ENCODE results near the gene PDCL2.
"Not testable (repeated sequence)": the region's sequence is repeated elsewhere in the genome, so short reads cannot be mapped to it uniquely, and the experiment has no call there.

Gene PDCL2, protein sequence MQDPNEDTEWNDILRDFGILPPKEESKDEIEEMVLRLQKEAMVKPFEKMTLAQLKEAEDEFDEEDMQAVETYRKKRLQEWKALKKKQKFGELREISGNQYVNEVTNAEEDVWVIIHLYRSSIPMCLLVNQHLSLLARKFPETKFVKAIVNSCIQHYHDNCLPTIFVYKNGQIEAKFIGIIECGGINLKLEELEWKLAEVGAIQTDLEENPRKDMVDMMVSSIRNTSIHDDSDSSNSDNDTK

DNA sequence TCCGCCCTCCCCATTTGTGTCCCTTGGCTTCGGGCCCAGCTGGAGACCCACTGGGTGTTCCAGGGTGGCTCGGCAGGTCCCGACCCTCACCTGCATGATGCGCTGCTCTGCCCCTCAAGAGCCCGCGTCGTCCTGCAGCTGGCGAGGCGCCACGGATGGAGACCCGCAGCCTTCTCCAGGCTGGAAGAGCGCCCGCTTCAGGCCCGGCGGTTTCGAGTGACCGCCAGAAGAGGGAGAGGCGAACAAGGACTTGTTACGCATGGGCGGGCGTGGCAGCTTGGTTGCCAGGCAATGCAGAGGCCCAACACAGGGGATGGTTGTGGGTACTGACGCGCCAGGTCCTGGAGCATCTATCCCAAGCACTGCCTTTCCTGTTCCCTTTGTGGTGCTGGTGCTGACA is at the start of gene PDCL2:
TSS of gene PDCL2 (minus strand) at position 232 of the 400 bp plus-strand sequence. CDS start at position 96, 136 bp downstream.
- no peak for DNase-seq

- no peak for DNase-seq
These were observed 45.3 kb upstream of the PDCL2 start for GRCh38 chr4:55637272-55637820.

DNA sequence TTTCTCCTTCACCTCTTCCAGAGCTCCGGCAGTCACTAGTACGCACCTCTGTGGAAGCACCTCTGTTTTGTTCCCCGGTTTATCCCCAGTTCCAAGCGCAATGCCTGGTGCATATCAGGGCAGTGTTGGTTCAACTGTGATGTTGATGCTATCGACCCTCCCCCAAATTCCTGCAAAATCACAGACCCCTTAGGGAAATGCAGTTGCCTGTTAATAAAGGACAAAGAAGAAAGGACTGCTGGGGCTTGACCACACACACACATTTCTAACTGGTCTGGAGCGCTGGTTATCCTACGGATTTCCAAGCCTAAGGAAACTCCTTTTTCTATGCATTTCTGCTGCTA is 44.6 kb upstream of the PDCL2 start:
- DNase-seq: no peak

DNA sequence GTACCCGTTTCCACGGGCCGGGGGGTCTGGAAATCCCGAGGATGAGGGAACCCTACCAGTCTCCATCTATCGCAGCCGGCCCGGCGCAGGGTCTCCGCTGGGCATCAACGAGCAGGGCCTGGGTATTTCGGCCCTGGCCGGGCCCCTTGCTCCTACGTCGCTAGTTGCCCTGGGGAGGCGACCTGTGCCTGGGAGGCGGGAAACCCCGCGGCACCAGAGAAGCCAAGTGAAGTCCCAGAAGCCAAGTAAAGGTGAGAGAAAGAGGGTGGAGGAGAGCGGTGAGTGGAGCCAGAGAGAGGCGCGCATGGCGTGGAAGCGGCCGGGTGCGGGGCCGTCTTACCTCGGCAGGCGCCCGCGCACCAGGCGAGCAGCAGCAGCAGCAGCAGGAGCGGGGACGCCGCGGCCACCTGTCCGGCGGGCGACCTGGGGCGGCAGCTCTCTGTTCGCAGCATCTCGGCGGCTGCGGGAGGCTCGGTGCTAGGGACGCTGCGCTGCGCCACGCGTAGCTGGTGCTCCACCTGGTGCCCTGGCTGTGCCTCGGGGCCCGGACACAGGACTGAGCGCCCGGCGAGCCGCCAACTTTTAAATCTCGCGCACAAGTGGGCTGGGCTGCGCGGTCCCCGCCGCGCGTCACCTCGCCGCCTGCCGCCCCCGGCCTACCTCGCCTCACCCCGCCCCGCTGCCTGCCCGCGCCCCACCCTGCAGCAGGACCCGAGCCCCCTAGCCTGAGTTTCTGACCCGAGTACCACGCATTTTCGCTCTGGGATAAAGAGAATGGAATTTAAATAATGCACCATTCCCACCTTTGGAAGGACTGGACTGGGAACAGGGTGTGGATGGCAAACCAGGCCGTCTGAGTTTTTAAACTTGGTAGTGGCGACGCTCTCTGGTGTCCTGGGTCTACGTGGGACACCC is 44.0 kb upstream of the PDCL2 start, which contains the start of gene NMU:
TSS of gene NMU (minus strand) at position 558 of the 915 bp plus-strand sequence. CDS start at position 452, 106 bp downstream.
- DNase-seq: peak; percentile 75

DNA sequence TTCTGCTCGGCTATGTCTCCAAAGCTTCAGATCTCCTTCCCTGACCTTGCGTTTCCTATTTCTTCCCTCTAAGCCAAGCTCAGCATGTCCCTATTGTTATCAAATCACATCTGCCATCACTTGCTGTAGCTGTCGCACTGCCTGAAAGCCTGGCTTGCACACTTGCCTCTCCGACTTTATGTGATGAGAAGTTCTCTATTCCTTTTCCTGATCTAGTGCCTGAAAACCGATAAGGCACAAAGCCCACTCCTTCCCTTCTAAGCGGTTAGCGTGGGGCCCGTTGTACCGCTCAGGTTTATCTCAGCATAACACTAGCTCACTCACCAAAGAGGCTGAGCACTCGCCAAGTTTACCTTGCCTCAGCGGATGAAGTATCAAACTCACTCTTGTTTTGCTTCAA is 43.2 kb upstream of the PDCL2 start:
- DNase-seq: peak; percentile 32

DNA sequence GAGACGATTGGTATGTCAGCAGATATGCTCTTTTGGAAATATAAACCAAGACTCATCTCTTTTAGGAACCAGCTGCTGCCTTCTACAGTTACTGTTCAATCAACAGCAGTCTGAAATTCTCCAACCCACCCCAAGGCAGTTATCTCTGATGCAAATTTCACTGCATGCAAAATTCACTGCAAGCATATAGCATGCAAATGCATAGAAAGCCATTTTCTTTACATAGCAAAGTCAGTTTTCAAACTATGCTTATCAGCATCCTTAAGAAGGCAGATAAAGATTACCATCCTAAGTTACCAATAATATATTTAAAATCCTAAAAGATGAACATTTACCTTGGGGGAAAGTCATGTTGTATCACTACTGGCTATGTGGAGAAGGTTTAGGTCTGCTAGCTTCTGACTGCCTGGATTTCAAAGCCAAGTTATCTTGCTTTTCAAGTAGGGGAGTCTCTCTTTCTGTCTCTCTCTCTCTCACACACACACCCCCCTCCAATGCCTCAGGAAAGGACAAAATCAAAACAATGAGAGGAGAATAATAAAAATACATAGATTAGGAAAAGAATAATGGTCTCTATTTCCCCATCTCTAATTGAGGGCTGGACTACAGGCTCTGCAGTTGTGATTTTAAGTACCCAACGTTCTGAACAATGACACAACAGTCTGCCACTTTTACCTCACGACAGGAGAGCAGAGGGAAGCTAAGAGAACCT is 42.5 kb upstream of the PDCL2 start:
- DNase-seq: no peak

DNA sequence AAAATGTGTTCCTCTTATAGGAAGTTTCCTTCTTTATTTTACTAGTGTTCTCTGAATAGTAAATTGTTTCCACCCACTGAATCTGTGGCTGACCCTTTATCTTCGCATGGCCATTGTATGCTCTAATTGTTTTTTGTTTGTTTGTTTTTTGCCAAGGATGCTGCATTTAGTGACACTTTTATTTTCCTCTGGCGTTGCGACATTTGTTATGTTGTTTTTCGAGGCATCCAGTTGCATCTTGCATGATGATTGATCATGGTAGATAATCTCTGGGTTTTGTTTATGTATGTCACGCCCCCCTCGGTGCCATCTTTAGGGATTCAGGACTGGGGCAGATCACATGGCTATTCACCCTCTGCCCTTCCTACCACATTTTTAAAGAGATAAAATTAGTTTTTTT is 41.9 kb upstream of the PDCL2 start:
- no peak for DNase-seq

DNA sequence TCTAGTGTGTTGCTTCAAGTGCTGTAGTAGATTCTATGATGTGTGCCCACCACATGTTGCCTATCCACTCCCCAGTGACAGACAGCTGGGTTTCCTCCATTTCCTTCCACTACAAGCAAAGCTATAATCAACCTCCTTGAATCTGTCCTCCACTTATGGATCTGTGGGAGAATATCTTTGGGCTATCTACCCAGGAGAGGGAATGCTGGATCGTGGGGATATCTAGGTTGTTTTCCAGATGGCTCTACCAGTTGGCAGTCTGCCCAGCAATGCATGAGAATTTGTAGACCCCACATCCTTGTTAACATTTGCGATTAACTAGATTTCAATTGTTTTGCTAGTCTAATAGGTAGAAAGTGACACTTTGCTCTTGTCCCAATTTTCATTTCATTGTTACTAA is 33.8 kb upstream of the PDCL2 start:
- DNase-seq: no peak

DNA sequence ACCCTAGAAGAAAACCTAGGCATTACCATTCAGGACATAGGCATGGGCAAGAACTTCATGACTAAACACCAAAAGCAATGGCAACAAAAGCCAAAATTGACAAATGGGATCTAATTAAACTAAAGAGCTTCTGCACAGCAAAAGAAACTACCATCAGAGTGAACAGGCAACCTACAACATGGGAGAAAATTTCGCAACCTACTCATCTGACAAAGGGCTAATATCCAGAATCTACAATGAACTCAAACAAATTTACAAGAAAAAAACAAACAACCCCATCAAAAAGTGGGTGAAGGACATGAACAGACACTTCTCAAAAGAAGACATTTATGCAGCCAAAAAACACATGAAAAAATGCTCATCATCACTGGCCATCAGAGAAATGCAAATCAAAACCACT is 32.0 kb upstream of the PDCL2 start:
- not testable (repeated sequence) for DNase-seq

GRCh38 chr4:55618546-55619143 is 26.6 kb upstream of the PDCL2 start:
- no peak for DNase-seq

DNA sequence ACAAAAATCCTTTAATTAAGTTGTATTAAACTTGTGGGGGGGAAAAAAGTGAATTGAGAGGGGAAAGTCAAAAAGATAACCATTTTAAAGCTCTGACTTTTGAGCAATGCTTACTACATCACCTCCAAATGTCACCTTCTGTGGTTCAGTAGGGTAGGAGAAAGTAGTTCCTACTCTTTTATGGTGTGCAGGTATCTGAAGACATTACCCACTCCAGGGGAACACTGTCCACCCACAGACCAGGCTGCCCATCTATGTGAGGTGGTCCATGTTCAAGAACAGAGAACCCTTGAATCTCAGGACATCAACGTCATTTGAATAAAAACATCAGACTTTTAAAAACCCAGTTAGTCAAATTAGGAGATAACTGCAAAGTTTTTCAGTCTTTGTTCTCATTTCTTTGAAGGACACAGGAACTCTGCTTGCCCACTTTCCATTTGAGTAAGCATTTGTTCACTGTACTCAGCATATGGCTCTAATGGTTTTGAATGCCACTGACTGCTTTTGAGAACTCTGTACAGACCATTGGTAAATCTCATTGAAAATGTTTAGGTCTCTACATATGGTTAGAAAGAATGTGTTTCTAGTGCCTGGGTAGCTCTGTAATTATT is 25.6 kb upstream of the PDCL2 start:
- DNase-seq: no peak

DNA sequence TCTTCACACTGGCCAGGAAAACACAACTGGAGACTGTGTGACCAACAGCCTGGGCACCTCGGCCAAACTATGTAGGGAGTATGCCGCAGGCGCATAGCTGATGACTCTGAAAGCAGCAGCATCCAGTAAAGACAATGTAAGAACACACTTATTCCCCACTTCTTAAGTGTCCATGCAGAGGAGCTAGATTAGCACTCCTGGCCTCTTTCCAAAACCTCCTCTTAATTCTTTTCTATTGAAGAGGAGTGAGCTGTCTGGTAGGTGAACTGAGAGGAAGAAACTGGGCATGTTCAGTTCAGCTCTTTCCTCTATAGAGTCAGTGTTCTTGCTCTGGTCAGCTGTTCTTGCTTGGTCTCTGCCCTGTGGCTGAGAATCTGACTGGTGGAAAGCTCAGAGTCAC is 23.0 kb upstream of the PDCL2 start:
- no peak for DNase-seq

DNA sequence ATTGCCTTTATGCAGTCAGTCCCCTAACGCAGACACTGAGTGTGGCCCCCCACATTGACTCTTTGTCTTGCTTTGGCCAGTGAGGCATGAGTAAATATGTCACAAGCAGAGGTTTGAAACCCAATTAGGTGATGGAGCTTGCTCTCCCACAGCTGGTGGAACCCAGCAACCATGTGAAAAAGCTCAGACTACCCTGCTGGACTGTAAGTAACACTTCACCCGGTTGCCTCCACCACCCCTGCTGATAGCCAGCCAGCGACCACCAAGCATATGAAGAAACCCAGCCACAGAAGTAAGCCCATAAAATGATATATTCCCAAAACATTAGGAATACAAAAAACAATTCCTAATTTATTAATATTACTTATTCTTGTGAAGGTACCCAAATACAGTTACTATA is 21.6 kb upstream of the PDCL2 start:
- no peak for DNase-seq

- no peak for DNase-seq
These were observed 20.3 kb upstream of the PDCL2 start for GRCh38 chr4:55612341-55612740.

DNA sequence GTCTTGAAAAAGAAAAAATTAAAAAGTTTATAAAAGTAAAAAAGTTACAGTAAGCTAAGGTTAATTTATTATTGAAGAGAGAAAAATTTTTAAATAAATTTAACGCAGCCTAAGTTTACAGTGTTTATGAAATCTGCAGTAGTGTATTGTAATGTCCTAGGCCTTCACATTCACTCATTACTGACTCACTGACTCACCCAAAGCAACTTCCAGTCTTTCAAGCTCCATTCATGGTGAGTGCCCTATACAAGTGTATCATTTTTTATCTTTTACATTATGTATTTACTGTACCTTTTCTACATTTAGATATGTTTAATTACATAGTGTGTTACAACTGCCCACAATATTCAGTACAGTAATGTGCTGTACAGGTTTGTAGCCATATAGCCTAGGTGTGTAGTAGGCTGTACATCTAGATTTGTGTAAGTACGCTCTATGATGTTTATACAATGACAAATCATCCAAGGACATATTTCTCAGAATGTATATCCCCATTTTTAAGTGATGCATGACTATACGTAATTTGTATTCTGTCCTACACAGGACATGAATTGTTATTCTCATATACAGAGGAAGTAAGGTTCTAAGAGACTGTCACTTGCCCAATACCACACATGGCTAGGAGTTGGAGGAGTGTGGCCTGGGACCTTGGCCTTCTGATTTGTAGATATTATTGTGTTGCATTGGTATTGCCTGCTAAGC is 19.5 kb upstream of the PDCL2 start:
- no peak for DNase-seq

GRCh38 chr4:55610381-55610780 is 18.3 kb upstream of the PDCL2 start:
- DNase-seq: no peak

GRCh38 chr4:55609393-55609866 is 17.4 kb upstream of the PDCL2 start:
- DNase-seq: no peak

DNA sequence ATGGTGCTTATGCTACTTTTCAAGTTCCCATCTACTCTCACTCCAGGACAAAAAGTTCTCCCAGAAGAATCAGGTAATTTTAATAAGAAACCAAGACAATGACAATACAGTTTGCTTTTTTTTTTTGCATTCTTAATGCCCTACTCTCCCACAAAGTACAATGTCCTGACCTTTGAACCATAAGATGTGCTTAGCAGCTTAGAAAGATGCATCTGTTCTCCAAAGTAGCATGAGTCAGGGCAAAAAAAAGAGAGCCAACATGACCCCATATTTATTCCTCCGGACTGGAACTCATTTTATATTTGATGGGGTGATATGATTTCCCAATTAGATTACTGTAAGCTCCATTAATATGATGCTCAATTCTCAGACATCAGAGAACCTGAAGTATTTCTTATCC is 16.5 kb upstream of the PDCL2 start:
- DNase-seq: no peak

DNA sequence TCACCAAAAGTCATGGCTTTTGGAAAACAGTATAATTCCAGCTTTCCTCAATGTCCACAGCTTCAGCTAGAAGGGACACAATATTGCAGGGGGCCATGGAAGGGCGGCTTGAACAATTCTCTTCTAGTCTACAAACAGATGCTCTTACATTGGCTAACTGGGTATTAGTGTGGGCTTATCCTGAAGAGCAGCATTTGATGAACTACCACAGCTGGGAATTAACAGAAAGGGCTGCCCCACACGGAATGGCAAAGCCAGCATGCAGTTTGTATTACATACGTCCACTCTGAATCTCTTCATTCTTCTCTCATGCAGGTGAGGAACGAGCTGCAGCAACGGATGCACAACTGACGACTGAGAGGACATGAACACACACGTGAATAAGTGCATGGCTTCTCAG is 13.0 kb upstream of the PDCL2 start:
- DNase-seq: no peak

DNA sequence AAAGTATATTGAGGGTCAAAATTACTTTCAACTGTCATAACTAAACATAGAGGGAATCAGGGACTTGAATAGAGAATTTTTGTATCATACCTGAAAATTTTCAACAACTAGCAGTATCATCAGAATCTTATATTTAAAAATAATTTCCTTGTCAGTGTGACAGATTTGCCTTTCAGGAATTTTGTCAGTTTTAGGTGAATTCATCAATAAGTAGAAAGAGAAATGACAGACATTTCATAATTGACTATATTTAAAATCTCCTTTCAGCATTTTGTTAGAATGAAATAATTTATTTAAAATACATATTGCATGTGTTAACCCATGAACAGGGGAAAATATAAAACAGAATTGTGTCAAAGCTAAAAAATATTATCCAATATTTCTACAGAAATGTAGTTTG is 8.6 kb upstream of the PDCL2 start:
- DNase-seq: no peak

- DNase-seq: no peak
These were observed 6.6 kb upstream of the PDCL2 start for GRCh38 chr4:55598641-55599040.

DNA sequence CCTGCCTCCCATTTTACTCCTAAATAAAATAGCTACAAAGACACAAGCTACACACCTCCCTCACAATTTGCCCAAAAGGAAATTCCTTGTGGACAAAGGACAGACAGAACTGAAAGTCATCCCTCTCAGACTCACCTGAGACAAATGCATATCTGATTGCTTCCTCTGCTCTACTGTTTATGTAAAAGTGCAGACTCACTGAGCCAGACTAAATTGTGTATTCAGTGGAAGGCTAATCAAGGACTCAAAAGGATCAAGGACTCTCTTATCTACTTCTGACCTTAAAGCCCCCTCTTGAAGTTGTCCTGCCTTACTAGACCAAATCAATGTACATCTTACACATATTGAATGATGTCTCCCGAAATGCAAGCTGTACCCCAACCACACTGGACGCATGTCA is 3.9 kb downstream of the PDCL2 start:
- DNase-seq: no peak

Measured in NCI-H345 (cell line).